HFF-Myc (cell line): ENCODE results near the gene C3orf70.
"Not testable (repeated sequence)": the region's sequence is repeated elsewhere in the genome, so short reads cannot be mapped to it uniquely, and the experiment has no call there.

Experiments used
- DNase-seq: peaks from one replicate; pipeline ENCODE4 v3.0.0-alpha.2; 2011; ENCODE audit warnings: low read depth; ENCODE audit errors: extremely low read depth
- H3K4me3 ChIP-seq: replicated peaks from 2 replicates; pipeline ENCODE4 v1.5.1; 2011; ENCODE audit warnings: low read depth, mild to moderate bottlenecking, control low read depth, low read length
- TF ChIP-seq, protein P1 (sequence below): IDR thresholded peaks from 2 replicates; pipeline ENCODE4 v1.5.1; 2012; ENCODE audit warnings: mild to moderate bottlenecking, low read depth, low read length, control low read depth; ENCODE audit errors: missing control alignments

The C3orf70 gene

DNA sequence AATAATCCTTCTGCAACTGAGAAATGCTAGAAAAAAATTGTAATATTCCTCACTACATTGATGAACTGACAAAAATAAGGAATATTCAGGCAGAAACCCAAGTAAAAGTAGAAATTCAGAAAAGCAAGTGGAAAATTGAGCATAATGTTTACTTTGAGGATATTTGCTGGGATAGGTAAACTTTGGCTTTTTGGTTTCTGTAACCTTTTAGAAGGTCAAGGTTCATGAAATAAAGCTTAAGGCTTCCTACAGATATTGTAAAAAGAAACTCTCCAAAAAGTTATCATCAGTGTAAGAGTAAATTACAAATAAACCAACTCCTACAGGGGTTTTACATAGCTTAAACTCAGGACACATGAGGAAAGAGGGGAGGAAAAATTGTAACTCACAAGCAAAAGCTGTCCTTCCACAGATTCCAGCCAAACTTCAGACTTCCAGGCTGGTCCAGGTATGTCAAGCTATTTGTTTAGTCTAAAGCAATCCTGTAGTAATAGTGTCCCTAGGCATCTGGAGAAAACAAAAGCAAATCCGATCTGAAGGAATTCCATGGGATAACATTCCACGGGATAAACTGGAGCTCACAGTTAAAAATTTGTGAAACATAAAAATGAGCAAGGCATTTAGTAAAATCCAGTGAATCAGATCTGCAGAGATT is 21.1 kb downstream of the C3orf70 start:
- TF ChIP-seq, protein P1, sequence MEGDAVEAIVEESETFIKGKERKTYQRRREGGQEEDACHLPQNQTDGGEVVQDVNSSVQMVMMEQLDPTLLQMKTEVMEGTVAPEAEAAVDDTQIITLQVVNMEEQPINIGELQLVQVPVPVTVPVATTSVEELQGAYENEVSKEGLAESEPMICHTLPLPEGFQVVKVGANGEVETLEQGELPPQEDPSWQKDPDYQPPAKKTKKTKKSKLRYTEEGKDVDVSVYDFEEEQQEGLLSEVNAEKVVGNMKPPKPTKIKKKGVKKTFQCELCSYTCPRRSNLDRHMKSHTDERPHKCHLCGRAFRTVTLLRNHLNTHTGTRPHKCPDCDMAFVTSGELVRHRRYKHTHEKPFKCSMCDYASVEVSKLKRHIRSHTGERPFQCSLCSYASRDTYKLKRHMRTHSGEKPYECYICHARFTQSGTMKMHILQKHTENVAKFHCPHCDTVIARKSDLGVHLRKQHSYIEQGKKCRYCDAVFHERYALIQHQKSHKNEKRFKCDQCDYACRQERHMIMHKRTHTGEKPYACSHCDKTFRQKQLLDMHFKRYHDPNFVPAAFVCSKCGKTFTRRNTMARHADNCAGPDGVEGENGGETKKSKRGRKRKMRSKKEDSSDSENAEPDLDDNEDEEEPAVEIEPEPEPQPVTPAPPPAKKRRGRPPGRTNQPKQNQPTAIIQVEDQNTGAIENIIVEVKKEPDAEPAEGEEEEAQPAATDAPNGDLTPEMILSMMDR = no peak
- no peak overlapping the region for H3K4me3 ChIP-seq
- no peak for DNase-seq

DNA sequence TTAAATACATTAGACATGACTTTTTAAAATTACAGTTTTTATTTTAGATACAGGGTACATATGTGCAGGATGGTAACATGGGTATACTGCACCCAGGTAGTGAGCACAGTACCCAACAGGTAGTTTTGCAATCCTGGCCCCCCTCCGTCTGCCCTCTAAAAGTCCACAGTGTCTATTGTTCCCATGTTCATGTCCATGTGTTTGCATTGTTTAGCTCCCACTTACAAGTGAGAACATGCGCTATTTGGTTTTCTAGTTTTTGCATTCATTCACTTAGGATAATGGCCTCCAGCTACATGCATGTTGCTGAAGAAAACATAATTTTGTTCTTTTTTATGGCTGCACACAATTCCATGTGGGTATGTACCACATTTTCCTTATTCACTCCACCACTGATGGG is 23.8 kb downstream of the C3orf70 start:
- H3K4me3 ChIP-seq = no peak overlapping the region
- DNase-seq = no peak
- TF ChIP-seq, protein P1 = no peak

DNA sequence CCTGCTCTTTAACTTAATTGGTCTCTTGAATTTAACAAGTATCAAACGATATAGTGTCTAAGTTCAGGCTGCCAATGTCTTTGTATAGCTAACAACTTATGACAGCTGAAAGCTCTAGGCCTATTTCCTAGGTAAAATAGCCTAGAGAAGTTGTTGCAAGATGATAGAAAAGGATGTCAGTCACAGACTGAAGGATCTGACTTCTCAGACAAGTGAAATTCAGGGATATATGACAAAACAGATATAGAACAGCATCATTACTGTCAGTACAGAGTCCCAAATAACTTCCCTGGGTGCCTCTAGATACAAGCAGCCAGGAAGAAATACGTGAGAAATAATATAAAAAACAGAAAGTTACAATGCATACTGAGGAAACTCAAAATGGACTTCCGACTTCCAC is 26.7 kb downstream of the C3orf70 start:
- H3K4me3 ChIP-seq = no peak overlapping the region
- DNase-seq = no peak
- TF ChIP-seq, protein P1 = no peak

DNA sequence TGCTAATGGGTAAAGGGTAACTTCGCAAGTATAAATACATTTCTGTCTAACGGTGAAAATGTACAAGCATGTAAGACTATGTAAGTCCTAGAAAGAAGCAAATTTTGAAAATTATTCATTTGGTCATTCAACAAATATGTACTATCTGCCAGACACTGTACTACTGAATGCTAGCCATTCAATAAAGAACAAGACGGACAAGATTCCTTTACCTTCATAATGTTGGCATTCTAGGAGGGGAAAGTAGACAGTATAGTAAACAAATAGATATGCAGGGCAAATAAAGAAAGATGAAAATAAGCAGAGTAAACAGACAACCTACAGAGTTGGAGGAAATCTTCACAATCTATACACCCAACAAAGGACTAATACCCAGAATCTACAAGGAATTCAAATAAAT is 32.7 kb downstream of the C3orf70 start:
- TF ChIP-seq, protein P1 = no peak
- DNase-seq = no peak

DNA sequence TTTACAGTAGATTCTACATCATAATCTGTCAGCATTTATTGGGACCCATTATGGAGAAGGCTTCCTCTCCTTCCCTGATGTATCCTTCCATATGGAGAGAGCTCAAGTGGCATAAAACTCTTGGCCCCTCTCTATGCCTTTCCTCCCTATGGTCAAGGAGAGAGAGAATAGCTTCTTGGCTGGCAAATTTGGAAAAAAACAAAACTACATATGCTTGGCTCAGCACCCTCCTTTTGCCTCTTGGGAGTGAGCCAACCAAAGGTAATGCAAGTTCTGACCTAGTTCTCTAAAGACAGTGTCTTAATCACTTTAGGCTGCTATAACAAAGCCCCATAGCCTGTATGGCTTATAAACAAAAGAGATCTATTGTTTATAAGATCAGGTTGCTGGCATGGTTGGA is 37.5 kb downstream of the C3orf70 start:
- H3K4me3 ChIP-seq = no peak overlapping the region
- no peak for DNase-seq
- TF ChIP-seq, protein P1 = no peak

More for the DNA sequence above, 32.7 kb downstream of the C3orf70 start:
- H3K4me3 ChIP-seq = no peak overlapping the region

DNA sequence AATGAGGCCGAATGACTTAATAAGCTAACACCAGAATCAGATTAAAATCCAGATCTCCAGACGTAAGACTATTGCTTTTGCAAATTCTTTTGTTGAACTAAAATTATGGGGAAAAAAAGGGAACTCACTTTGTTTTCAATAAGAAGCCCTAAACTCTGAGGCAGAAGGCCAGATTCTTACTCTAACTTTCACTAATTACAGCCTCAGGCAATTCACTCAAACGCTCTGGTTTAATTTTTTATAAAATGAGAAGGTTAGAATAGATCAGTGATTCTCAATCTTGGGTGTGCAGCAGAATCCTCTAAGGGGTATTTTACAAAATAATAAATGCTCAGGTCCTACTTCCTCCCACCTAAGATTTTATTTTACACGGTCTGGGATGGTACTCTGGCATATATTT is 38.1 kb downstream of the C3orf70 start:
- TF ChIP-seq, protein P1 = no peak
- no peak for DNase-seq
- no peak overlapping the region for H3K4me3 ChIP-seq

DNA sequence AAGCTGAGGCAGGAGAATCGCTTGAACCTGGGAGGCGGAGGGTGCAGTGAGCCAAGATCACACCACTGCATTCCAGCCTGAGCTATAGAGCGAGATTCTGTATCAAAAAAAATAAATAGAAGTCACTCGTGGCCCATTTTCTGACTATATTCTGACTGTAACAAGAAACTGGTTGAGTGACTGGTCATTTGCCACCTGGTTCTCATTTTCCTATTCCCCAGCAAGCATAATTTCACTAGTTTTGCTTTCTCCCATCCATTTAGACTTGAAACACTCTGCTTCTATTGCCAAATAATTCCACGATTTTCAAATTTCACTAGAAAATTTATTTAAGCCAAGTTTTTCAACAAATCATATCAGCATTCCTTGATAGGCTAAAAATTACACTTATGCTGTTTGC is 40.7 kb downstream of the C3orf70 start:
- no peak for DNase-seq
- TF ChIP-seq, protein P1 = no peak
- H3K4me3 ChIP-seq = no peak overlapping the region

DNA sequence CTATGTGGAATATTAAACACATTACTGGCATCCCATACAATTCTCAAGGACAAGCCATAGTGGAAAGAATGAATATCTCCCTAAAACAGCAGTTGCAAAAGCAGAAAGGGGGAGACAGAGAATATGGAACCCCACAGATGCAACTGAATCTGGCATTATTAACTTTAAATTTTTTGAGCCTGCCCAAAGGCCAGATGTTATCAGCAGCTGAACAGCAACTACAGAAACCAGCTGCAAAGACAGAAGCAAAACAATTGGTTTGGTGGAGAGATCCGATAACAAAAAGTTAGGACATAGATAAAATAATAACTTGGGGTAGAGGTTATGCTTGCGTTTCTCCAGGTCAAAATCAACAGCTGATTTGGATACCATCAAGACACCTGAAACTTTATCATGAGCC is 43.8 kb downstream of the C3orf70 start:
- DNase-seq, H3K4me3 ChIP-seq: not testable (repeated sequence)

DNA sequence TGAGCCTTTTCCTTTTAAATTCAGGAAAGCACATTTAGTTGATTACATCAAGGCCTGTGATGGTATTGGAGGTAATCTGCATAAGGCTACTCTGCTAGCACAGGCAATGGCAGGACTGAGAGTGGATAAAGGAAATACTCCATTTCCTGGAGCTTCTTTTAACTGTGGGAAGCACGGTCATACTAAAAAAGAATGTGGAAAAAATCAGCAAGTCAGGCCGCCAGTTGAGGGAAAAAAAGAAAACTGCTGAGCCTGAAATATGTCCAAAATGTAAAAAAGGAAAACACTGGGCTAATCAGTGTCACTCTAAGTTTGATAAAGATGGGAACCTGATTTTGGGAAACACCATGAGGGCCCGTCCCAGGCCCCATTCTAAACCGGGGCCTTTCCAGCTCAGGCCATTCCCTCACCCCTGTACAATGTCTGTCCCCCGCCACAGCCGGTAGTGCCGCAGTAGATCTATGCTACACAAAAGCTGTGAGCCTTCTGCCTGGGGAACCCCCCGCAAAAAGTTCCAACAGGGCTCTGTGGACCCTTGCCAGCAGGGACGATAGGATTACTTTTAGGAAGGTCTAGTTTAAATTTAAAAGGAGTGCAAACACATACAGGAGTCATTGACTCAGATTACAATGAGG is 46.5 kb downstream of the C3orf70 start:
- H3K4me3 ChIP-seq, DNase-seq: not testable (repeated sequence)
